ENCODE measurements around the gene FAM124B.
A peak's percentile ranks its signal among the peaks of the same experiment; 100 is the strongest.

Gene FAM124B, protein sequence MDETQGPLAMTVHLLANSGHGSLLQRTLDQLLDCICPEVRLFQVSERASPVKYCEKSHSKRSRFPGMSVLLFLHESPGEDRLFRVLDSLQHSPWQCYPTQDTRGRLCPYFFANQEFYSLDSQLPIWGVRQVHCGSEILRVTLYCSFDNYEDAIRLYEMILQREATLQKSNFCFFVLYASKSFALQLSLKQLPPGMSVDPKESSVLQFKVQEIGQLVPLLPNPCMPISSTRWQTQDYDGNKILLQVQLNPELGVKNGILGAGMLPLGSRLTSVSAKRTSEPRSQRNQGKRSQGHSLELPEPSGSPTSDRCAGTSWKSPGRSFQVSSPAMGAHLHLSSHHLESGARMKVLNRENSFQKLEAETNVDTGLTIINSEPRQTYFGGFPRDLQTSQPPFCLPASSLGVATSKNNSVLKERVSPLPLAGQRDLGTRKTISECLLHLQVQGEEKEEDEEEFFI

DNA sequence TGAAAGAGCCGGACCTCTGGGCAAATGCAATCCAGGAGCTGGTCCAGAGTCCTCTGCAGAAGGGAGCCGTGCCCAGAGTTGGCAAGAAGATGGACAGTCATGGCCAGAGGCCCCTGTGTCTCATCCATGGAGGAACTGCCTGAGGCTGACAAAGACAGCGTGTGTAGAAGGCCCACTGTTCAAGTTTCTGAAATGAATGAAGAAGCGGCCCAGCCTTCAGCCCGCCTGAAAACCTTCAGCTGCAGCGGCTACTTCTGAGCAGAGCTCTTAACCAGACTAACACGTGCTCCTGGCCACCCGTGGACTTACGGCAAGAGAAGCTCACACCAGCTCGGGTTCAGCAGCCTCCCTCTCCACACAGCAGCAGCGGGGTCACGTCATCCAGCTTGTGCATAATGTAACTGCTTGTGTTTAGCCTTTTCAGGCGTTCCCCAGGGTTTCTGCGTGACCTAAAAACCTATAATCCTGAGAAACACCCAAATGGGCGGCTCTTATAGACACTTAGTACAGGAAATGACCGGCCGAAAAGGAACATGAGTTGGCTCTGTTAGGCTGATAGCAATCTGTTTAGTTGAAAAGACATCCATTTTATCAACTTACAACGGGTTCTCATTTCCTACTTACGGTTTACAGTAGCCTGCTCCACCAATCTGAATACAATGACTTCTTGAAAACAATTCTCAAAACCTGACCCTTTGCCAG is at the start of gene FAM124B:
Gene FAM124B, minus strand, starts transcription at position 467 of the 702 bp plus-strand sequence. Its CDS starts 339 bp downstream, at position 128.
- DNase-seq, result no peak

DNA sequence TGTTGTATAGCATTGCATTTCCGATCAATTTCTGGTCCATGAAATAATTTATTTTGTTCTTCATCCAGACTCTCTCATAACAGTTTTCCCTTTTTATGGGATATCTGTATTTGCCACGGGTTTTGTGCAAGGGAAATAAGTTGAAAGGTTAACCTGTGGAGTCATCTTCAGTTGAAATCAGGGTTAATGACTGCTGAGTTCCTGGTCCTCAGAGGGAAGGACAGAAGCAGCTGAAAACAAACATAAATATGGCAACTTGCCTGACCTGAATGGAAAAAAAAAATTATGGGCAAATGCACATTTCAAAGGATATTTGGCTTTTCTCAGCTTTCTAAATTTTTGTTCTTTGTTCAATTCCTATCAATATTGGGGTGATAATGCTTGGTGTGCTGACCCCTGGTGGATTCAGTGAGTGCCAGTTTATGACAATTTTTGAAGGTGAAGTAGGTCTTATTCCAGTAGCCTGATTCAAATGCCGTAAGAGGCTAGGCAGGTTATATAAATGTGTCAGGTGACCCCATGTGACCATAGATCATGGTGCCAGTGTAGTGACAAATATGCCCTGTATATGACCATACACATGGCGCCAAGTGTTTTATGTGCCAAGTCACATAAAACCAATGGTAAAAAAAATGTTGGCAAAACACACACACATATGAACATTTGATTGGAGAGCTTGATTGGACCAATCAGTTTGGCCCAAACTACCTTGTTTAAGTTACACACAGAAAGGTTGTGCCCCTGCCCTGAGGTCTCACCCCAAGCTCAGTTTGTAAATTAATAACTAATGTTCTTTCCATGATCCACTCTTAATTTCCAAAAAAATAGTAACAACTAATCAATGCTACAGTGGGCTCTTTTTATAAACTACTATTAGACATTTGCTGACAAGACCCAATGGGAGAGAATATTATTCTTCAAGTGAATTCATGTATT is 47.6 kb upstream of the FAM124B start:
- DNase-seq, result peak in 1 of 2 experiments; percentile 9

DNA sequence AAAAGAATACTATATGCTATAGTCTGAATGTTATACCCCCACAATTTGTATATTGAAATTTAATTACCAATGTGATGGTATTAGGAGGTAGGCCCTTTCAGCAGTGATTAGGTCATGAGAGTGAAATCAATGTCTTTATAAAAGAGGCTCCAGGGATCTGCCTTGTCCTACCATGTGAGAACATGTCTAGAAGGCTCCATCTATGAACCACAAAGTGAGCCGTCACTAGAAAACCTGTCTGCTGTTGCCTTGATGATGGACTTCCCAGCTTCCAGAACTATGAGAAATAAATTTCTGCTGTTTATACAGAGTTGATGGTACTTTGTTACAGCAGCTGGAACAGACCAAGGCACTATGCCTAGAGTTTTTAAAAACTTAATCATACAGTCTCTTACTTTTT is 46.3 kb upstream of the FAM124B start:
- DNase-seq, result no peak

DNA sequence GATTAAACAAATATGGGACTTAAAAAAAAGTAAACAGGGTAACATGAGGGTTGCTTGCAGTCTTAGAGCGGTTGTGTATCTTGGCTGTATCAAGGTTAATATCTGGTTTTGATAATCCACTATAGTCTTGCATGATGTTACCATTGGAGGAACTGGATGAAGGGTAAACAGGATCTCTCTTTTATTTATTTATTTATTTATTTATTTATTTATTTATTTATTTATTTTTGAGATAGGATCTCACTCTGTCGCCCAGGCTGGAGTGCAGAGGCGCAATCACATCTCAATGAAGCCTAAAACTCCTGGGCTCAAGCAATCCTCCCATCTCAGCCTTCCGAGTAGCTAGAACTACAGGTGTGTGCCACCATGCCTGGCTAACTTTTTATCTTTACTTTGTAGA is 42.9 kb upstream of the FAM124B start:
- no peak for DNase-seq

DNA sequence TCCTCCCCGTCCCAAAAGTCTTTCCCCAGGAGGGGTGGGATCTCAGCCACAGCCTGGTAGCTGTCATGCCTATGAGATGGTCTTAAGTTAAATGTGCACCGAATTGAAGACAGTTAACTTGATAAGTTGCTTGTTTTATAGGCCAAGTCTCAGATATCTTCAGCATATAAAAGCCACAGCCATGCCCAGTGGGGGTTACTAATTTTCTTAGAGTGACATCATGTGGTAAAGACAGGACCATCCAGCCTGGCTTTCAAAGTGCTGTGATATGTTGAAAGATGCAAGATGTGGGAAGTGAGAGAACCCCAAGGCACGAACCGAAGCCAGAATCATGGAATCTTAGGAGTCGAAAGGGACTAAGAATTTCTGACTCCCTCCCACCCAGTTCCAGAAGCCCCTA is 42.1 kb upstream of the FAM124B start:
- DNase-seq, result no peak

DNA sequence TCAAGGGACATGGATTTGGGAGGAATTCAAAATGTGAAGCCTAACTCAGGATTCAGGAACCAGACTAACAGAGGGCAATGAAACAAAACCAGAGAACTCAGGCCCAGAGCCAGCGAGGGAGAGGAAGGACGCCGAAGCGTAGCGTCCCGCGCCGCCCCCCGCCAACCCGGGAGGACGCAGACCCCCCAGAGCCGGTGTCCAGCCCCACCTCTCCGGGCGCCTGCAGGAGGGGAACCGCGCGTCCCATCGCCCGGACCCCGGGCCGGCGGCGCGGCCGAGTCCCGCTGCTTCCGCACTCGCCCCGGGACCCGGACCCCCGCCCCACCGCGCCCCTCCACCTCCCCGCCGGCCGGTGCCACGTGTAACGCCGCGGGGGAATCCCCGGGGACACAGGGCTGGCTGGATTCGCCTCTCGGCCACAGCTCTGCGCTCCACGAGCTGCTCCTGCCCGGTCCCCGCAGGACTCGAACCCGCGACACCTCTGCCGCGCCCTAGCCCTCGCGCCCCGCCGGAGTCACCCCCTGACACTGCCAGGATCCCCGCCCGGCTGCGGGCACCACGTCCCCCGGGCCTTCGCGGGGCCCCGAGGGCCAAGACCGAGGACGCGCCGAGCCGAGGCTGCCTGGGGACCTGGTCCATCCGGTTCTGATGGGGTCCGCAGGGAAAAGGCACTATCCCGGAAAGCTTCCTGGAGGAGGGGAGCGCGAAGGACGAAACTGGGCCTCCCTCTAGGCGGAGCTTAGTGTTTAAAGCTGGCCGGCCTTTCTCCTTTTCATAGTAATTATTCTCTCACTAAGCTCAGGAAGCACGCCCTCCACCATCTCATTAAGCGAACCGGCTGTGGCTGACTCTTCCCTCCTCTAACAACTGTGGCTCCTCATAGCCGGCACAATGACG is 40.4 kb upstream of the FAM124B start:
- no peak for DNase-seq

DNA sequence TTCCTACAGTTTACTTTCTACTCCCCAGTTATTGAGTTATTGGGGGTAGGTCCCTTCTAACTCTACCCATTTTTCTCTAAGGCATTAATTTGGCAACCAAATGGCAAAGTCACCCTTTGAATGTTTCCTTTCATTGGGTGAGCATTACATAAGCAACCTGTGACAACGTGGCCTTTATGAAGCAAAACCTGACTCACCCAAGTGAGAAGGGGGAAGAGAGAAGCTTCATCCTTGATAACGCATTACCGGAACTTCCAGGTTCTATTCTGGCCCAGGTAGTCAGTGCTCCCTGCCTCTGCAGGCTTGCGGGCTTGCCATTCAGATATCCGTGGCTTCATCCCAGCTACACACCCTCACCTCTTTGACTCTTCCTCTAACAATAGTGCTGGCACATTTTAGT is 39.1 kb upstream of the FAM124B start:
- DNase-seq, result no peak

DNA sequence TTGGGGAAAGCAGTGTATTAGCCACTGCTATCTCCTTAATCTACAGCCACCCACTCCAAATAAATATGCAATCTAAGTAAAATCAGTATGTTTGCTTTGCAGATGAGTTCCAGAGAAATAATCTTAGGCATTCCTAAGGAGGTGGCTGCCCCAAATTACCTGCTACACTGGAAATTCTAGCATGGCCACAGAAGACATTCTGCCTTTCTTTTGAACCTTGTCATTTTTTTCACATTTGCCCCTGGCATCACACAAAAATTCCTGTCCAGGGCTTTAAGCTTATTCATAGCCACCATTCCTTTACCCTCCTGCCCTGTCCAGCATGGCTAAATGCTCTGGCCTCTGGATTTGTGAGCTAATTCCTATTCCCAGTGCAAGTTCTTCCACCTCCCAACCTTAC is 36.8 kb upstream of the FAM124B start:
- no peak for DNase-seq

DNA sequence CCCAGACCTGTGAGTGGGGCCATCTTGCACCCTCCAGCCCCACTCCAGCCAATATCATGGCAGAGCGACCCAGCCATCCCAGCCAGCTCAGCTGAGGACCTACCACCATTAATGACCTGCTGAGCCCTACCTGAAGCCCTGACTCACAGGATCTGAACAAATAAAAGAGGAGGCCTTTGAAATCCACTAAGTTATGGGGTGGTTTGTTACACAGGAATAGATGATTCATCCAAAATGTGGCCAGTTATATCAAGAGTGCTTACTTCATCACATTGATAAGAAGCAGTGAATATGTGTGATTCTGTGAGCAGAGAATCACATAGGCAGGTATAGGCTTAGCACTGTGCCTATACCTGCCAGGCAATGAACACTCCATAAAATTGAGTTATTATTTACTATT is 34.7 kb upstream of the FAM124B start:
- no peak for DNase-seq

DNA sequence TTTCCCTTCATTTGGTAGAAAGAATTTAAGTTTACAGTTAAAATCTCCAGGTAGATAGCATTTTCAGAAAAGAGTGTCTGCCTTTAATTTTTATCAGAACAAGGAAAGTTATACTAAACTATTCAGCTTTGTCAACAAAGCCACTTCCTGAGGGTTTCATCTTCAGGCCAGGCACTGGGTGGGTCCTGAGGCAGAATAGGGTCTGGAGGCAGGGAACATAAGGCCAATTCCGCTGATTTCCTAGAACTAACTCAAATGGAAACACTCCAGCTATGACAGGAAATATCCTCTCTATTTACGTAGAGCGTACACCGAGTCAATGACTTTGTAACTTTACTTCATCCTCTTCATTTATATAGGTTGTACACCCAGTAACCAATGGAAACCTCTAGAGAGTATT is 32.7 kb upstream of the FAM124B start:
- no peak for DNase-seq

DNA sequence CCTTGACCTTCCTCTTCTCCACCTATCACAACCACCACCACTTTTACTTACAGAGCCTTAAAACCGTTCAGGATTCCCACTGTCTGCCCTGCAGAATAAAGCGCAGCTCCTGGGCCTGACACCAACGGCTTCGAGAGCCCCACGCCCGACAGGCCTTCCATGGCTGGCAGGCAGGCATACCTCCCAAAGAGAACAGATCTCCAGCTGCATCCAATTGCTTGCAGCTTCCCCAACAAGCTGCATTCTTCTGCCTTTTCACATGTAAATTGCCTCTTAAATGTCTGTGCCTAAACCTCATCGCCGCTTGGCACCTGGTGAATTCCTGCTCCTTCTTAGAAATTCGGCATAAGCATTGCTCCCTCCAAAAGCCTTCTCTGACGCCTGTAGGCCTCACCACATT is 31.5 kb upstream of the FAM124B start:
- no peak for DNase-seq

DNA sequence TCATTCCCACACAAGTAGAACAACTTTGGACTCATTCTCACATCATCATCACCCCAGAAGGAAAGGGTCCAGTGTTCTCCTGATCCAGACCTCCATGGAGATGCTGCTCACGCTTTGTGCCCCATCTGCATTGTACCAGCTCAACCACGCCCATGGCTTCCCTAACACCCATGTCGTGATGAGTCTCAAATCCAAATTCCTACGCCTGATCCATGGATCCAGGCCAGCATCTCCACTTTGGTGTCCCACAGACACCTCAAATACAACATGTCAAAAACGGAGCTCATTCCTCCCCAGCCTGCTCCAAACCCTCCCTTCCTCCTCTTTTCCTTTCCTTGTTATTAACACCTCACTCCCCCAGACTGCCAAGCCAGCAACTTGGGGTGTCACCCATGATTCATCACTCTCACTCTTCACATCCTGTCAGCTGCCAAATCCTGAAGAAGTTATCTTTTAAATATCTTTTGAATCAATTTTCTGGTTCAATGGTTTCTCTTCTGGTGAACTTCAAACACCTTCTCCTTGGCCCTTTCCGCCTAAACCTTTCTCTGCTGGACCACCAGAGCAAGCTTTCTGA is 30.2 kb upstream of the FAM124B start:
- no peak for DNase-seq

DNA sequence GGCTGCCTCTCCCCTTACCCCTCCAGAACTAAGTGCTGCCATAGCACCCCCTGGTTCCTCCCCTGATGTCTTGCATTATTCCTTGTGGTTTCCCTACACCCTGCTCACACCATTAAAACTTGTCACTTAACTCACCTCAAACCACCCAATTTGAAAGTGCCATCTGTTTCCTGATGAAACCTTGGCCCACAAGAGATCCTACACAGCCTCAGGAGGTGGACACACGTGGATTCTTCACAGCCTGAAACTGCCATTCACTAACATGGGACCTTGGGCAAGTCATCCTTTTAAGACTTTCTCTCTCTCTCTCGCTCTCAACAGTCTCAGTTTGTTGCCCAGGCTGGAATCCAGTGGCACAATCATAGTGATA is 27.5 kb upstream of the FAM124B start:
- DNase-seq, result no peak

DNA sequence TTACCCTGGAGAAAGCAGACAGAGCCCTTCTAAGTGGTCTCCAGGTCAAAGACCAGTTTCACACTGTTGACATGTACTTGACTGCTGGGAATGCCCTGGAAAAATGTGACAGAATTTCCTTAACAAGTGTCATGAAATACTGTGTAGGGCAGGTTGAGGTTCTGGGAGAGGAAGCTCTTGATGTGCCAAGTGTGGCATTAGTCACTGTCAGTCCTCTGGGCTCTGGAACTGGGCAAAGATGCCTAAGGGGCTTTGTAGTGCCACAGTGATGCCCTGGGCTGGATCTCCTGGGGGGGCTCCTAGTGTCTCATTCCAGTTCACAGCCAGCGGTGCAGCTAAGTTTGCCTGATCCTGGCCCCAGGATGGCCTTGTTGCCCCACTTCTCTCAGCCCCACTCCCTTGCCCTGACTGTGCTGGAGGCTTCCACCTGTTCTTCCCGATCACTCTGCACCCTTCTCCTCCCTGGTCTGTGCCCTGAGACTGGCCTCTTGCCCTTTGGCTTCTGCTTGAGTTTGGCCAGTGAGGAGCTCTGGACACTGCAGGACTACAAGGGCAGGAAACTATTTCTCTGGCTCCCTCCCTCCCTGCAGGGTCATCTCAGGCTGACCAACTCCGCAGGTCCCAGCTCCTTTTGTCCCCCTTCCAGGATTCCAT is 27.0 kb upstream of the FAM124B start:
- no peak for DNase-seq

DNA sequence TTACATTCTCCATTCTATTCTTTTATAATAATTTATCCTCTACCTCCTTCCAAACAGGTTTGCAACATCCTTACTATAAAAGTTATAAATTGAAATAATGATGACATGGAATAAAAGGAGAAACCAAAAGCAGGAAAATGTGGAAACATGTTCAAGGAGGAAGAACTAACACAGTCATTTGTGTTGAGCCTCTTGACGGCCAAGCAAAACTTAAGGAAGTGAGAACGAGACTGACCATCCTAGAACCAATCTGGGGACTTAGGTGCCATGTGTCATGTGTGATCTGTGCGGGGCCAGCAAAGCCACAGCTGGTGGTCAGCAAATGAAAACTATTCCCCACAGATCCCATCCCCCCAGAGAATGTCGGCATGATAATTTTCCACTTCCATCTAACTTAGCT is 25.6 kb upstream of the FAM124B start:
- DNase-seq, result no peak

DNA sequence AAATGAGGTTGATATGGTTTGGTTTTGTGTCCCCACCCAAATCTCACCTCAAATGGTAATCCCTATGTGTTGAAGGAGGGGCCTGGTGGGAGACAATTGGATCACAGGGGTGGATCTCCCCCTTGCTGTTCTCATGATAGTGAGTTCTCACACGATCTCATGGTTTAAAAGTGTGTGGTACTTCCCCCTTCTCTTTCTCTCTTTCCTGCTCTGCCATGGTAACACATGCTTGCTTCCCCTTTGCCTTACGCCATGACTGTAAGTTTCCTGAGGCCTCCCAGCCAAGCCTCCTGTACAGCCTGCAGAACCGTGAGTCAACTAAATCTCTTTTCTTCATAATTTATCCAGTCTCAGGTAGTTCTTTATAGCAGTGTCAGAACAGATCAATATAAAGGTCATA is 24.7 kb upstream of the FAM124B start:
- DNase-seq, result no peak

DNA sequence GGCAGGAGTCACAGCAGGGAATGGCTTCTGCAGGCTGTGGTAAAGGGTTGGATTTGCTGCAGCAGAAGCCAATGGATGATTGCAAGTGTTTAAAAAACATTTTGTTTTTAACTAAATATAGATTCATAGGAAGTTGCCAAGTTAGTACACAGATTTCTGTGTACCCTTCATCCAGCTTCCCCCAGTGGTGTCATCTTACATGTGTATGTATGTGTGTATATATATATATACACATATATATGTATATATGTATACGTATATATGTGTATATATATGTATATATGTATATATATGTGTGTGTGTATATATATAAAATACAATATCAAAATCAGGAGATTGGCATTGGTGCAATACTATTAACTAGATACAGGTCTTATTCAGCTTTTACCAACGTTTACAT is 19.2 kb upstream of the FAM124B start:
- DNase-seq, result no peak

DNA sequence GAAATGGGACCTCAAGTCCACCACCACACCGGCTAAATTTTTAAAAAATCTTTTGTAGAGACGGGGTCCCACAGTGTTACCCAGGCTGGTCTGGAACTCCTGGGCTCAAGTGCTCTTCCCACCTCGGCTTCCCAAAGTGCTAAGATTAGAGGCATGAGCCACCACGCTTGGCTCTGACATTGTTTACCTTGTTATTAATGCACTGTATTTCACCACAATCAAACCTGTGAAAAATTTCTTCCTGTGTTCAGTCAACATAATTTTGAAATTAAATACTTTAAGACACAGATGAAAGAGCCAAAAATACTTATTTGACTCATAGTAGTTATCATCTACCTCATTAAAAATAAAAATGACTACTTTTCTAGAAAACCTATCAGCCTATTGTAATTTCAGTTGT is 16.0 kb upstream of the FAM124B start:
- DNase-seq, result no peak

DNA sequence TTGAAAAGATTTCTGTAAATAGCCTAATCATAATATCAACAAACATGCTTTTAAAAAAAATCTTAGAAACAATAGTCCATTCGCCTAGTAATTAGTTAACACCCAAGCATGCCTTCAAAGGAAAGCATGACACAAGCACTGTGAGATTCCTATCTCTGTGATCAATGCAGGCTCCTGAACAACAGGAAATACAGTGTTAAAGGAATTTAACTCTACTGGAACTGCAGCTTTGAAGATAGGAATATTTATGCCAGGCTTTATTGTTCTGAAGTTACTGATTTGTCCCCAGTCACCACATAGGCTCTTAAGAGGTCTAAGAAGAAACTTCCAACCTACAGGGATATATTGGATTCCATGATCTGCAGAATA is 15.4 kb upstream of the FAM124B start:
- no peak for DNase-seq

DNA sequence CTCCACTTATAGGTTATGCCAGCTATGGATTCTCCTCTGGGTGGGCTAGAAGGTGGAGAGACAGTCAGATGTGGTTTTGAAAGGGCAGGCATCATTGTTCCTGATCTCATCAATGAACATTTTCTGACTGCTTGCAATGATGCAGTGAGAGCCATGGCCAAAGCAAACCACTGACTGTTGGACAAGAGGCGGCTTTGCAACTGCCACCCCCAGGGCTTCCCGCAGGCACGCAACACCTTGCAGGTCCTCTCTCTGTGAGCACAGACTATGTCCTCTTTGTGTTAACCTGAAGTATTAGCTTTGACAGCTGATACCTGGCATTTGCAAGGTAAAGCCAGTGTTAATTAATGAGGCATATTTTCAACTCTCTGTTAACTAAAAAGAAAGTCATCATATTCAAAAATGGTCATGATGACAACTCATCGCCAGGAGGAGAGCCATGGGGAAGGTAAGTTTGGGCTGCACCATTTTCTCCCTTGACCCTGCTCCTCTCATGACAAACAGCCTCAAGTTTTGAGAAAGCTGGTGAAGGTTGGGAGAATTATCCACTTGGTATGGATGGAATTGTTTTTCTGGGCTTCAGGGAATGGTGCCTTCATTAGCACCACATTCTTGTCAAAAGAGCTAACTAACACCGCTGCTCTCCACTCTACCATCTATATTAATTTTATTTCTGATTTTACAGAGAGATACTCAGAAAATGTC is 14.9 kb upstream of the FAM124B start:
- no peak for DNase-seq

DNA sequence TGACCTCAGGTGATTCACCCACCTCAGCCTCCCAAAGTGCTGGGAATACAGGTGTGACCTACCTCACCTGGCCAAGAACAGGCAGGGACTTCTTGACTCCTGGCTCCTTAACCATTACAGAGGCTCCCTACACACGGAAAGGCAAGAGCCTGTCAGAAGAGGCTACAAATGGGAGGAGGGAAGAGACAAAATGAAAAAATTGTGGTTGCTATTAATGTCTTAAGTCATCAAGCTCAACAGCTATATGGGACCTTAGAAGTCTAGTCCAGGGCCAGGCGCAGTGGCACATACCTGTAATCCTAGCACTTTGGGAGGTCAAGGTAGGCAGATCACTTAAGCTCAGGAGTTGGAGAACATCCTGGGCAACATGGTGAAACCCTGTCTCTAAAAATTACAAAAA is 11.5 kb upstream of the FAM124B start:
- no peak for DNase-seq

Data from SHP77 (cell line).